Glutamatergic neuron (in vitro differentiated cells): ENCODE results near the gene CRPPA. TPM values are rescaled to one million over a fixed set of nuclear protein-coding genes. Genes with fewer than 3 reads are reported as not detected.

Experiments used
- DNase-seq: peaks from one replicate; pipeline ENCODE4 v3.0.0; 2022
- H3K27ac Mint-ChIP-seq: one replicate; pipeline ENCODE4 v1.8.0; 2020; ENCODE audit warnings: mild to moderate bottlenecking, mixed read lengths, inconsistent platforms; ENCODE audit not compliant: unreplicated experiment
- H3K27me3 Mint-ChIP-seq: one replicate; pipeline ENCODE4 v1.8.0; 2020; ENCODE audit warnings: mild to moderate bottlenecking, moderate library complexity, mixed read lengths, inconsistent platforms; ENCODE audit not compliant: unreplicated experiment
- H3K36me3 Mint-ChIP-seq: one replicate; pipeline ENCODE4 v1.8.0; 2020; ENCODE audit warnings: mild to moderate bottlenecking, mixed read lengths, inconsistent platforms; ENCODE audit not compliant: unreplicated experiment
- H3K4me1 Mint-ChIP-seq: one replicate; pipeline ENCODE4 v1.8.0; 2020; ENCODE audit warnings: mild to moderate bottlenecking, low read depth, mixed read lengths, inconsistent platforms; ENCODE audit not compliant: unreplicated experiment
- H3K4me3 Mint-ChIP-seq: one replicate; pipeline ENCODE4 v1.8.0; 2020; ENCODE audit warnings: mild to moderate bottlenecking, mixed read lengths, inconsistent platforms; ENCODE audit not compliant: unreplicated experiment
- H3K9me3 Mint-ChIP-seq: one replicate; pipeline ENCODE4 v1.8.0; 2020; ENCODE audit warnings: mild to moderate bottlenecking, moderate library complexity, mixed read lengths, inconsistent platforms; ENCODE audit not compliant: unreplicated experiment
- CTCF ChIP-seq: fragments of 200-600 bp; sonication (generic); IDR thresholded peaks from one replicate; pipeline ENCODE4 v1.5.0; 2021; ENCODE audit not compliant: partially characterized antibody, unreplicated experiment
- total RNA-seq: library from RNA; stranded (reverse); fragmentation: NEBNext Ultra II Directional; extraction: Animal tissue kit (Norgen Biotek cat#: 25700); gene quantifications from one replicate; pipeline ENCODE4 v1.2.1, GENCODE V29; 2021; ENCODE audit not compliant: unreplicated experiment

The CRPPA gene
- total RNA-seq, 1 donor from 2014 or later, result 5.3 TPM

GRCh38 chr7:16399916-16400892 lies 21.1 kb downstream of the CRPPA start:
- DNase-seq, result no peak
- no peak for TF ChIP-seq CTCF
- peaks cover 4% of the 10 kb centered on the region for H3K9me3 Mint-ChIP-seq
- H3K4me3 Mint-ChIP-seq, result no peak overlapping the region
- peaks cover 5% of the 10 kb centered on the region for H3K27me3 Mint-ChIP-seq
- H3K4me1 Mint-ChIP-seq, result no peaks in the 10 kb centered on the region
- no peak overlapping the region for H3K27ac Mint-ChIP-seq
- peaks cover 53% of the 10 kb centered on the region for H3K36me3 Mint-ChIP-seq

- no peaks in the 10 kb centered on the region for H3K4me1 Mint-ChIP-seq
- no peak overlapping the region for H3K4me3 Mint-ChIP-seq
- H3K9me3 Mint-ChIP-seq, result peaks cover 4% of the 10 kb centered on the region
- no peak for TF ChIP-seq CTCF
- peaks cover 54% of the 10 kb centered on the region for H3K36me3 Mint-ChIP-seq
- DNase-seq, result no peak
- H3K27me3 Mint-ChIP-seq, result peaks cover 5% of the 10 kb centered on the region
- no peak overlapping the region for H3K27ac Mint-ChIP-seq
Measured at GRCh38 chr7:16399265-16399831, 22.0 kb downstream of the CRPPA start.

DNA sequence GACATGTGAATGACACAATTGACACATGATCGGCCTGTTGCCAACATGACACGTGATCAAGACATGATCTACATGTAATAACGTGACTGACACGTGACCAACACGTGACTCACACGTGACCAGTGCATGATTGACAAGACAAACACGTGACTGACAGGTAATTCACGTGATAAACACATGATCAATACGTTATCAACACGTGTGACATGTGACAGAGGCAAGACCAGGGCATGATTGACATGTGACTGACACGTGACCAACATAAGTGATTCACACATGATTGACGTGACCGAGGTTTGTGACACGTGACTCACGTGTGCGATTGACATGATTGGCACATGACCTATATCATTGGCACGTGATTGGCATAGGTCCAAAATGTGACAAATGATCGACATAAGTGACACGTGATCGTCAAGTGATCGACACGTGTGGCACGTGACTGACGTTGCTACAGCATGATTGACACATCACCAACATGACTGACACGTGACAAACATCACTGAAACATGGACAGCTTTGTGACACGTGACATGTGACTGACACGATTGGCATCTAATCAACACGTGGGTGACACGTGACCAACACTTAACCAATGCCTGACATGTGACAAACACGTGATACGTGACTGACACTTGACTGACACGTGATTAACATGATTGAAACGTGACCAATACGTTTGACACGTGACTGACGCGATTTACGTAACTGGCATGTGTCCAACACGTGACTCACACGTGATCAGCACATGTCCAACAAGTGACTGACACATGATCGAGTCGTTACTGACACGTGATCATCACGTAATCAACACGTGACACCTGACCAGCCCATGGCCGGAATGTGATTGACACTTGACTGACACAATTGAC lies 23.0 kb downstream of the CRPPA start:
- Mint-ChIP-seq H3K9me3 (peaks cover 4% of the 10 kb centered on the region), H3K4me1 (no peaks in the 10 kb centered on the region), H3K27me3 (peaks cover 5% of the 10 kb centered on the region), H3K27ac (no peak overlapping the region), H3K4me3 (no peak overlapping the region), H3K36me3 (peaks cover 58% of the 10 kb centered on the region)
- TF ChIP-seq CTCF, result no peak
- DNase-seq, result no peak

- H3K27ac Mint-ChIP-seq, result no peak overlapping the region
- H3K36me3 Mint-ChIP-seq, result peaks cover 51% of the 10 kb centered on the region
- H3K4me3 Mint-ChIP-seq, result no peak overlapping the region
- no peak for TF ChIP-seq CTCF
- DNase-seq, result no peak
- no peaks in the 10 kb centered on the region for H3K4me1 Mint-ChIP-seq
- H3K9me3 Mint-ChIP-seq, result peaks cover 4% of the 10 kb centered on the region
- peaks cover 5% of the 10 kb centered on the region for H3K27me3 Mint-ChIP-seq
Measured at GRCh38 chr7:16397501-16398145, 23.7 kb downstream of the CRPPA start.
